ENCODE results near the gene CEBPA.

GRCh38 chr19:33333642-33334041 lies 31.3 kb upstream of the CEBPA start:
- TF ChIP-seq CTCF (IDR thresholded peaks at IDR 0.05; ENCODE audit: low read depth, low read length), result no peak
- no peak for TF ChIP-seq EZH2phosphoT487 (IDR thresholded peaks at IDR 0.05; ENCODE audit: low read depth)
